HepG2 (cell line): ENCODE data around the gene USP32. TPM values are rescaled to one million over a fixed set of nuclear protein-coding genes. Genes with fewer than 3 reads are reported as not detected.

ENCODE experiments used
- ATAC-seq: fragments of 200-7000 bp; cut with Tn5 transposase; 3 replicates; pipeline ENCODE4 v1.9.1; 2020; ENCODE audit warnings: mild to moderate bottlenecking, moderate library complexity
- BruUV-seq: library from RNA; stranded (reverse); fragments of 400-500 nt; replicated peaks from 2 replicates; lab custom pipeline; 2021; lab: Mats Ljungman, UMichigan
- CTCF ChIA-PET: fragments of 300-600 bp; formaldehyde crosslinking; extraction: SDS; loops from one replicate; lab custom pipeline; 2021; ENCODE audit warnings: low total read pairs, inconsistent platforms, low intra/inter-chr PET ratio; lab: Yijun Ruan, JAX
- POLR2A ChIA-PET: fragments of 350-600 bp; sonication (Branson Sonifier 250); formaldehyde crosslinking; loops from one replicate; lab custom pipeline; 2020; ENCODE audit warnings: antibody characterized with exemption, inconsistent platforms; lab: Yijun Ruan, JAX
- DNase-seq: peaks from one replicate; pipeline ENCODE4 v3.0.0-alpha.2; 2015; ENCODE audit warnings: low spot score
- FAIRE-seq: peaks from 3 replicates; lab custom pipeline; 2011; peaks lifted over from hg19 to GRCh38; lab: Jason Lieb, UNC
- H2AFZ ChIP-seq: one replicate; pipeline ENCODE4 v1.6.1; 2011; ENCODE audit warnings: low read length, inconsistent platforms
- H3K27ac ChIP-seq: fragments of 300-600 bp; 3 replicates; pipeline ENCODE4 v1.8.0; 2011; ENCODE audit warnings: mixed run types, mild to moderate bottlenecking, mixed read lengths, low read length, inconsistent platforms; ENCODE audit not compliant: insufficient read depth; ENCODE audit errors: extremely low read length
- H3K27me3 ChIP-seq, 2 experiments: fragments of 200-600 bp in 1 of 2; 2 replicates in 1 of 2; 3 replicates in 1 of 2; pipeline versions ENCODE4 v1.6.0 to v1.8.0; 2011; ENCODE audit warnings: low read length in 2 of 2, mild to moderate bottlenecking in 2 of 2, moderate library complexity in 2 of 2, inconsistent platforms in 1 of 2; ENCODE audit not compliant: insufficient read depth in 2 of 2, control insufficient read depth in 1 of 2
- H3K36me3 ChIP-seq, 2 experiments: fragments of 200-600 bp in 1 of 2; replicated peaks in 1 of 2; 2 replicates in 1 of 2; 3 replicates in 1 of 2; pipeline versions ENCODE4 v1.5.1 to v1.8.0; 2011; ENCODE audit warnings: low read length in 2 of 2, inconsistent platforms in 1 of 2; ENCODE audit not compliant: insufficient read depth in 2 of 2, control insufficient read depth in 1 of 2
- H3K4me1 ChIP-seq: 2 replicates; pipeline ENCODE4 v1.5.1; 2012; ENCODE audit warnings: low read length, inconsistent platforms; ENCODE audit not compliant: insufficient read depth
- H3K4me2 ChIP-seq: 2 replicates; pipeline ENCODE4 v1.6.0; 2011; ENCODE audit warnings: low read depth, low read length, inconsistent platforms
- H3K4me3 ChIP-seq, 3 experiments: fragments of 200-600 bp in 1 of 3; sonication (generic), shearing (Covaris generic) in 1 of 3; replicated peaks in 1 of 3; 2 replicates each; pipeline ENCODE4 v1.5.1; 2011 to 2016; ENCODE audit warnings: low read length in 3 of 3, inconsistent platforms in 2 of 3, low read depth in 2 of 3, mild to moderate bottlenecking in 2 of 3, control low read depth in 1 of 3, mixed read lengths in 1 of 3; ENCODE audit not compliant: insufficient read depth in 1 of 3
- H3K79me2 ChIP-seq: one replicate; pipeline ENCODE4 v1.6.1; 2011; ENCODE audit warnings: low read length, inconsistent platforms; ENCODE audit not compliant: insufficient read depth
- H3K9ac ChIP-seq: 2 replicates; pipeline ENCODE4 v1.6.0; 2011; ENCODE audit warnings: mild to moderate bottlenecking, low read depth, low read length, inconsistent platforms; ENCODE audit not compliant: insufficient read depth
- H3K9me3 ChIP-seq: 2 replicates; pipeline ENCODE4 v1.5.1; 2012; ENCODE audit warnings: mild to moderate bottlenecking, low read length
- H4K20me1 ChIP-seq: 2 replicates; pipeline ENCODE4 v1.6.0; 2011; ENCODE audit warnings: inconsistent platforms, mild to moderate bottlenecking, low read length, moderate library complexity; ENCODE audit not compliant: insufficient read depth
- HNF4A ChIP-seq: sonication (generic); formaldehyde crosslinking; IDR thresholded peaks from 2 replicates; pipeline ENCODE4 v1.4.0; 2020; ENCODE audit warnings: missing genetic modification reagents
- HNF4G ChIP-seq, 2 experiments: sonication (generic) in 1 of 2; formaldehyde crosslinking in 1 of 2; IDR thresholded peaks; 2 replicates each; pipeline versions ENCODE4 v1.4.0 to v1.6.1; 2011 to 2020; ENCODE audit warnings: borderline replicate concordance in 2 of 2, low read depth in 2 of 2, mild to moderate bottlenecking in 2 of 2, low read length in 1 of 2, missing genetic modification reagents in 1 of 2, moderate library complexity in 1 of 2
- KLF9 ChIP-seq: IDR thresholded peaks from 2 replicates; pipeline ENCODE4 v1.6.1; 2016; ENCODE audit warnings: low read depth
- ZNF274 ChIP-seq: sonication (generic); formaldehyde crosslinking; IDR thresholded peaks from 2 replicates; pipeline ENCODE4 v1.5.1; 2020; ENCODE audit warnings: mild to moderate bottlenecking, missing genetic modification reagents
- WGBS: methylation state at CpG from one replicate; pipeline ENCODE4 v1.1.6; 2017; ENCODE audit warnings: low lambda C conversion rate; 5-methylcytosine and 5-hydroxymethylcytosine counted together
- in situ Hi-C: cut with HindIII; loops from 2 replicates; pipeline ENCODE4 v1.10.0; 2017; ENCODE audit warnings: low pct_unique_long_range_greater_than_20kb; ENCODE audit not compliant: extremely low pct_ligation_motif_present
- intact Hi-C: fragments of 100-400 bp; cut with micrococcal nuclease; formaldehyde crosslinking; loops from one replicate; pipeline ENCODE4 v1.10.0; 2022; ENCODE audit not compliant: unreplicated experiment
- polyA plus RNA-seq, 8 experiments: library from polyadenylated mRNA; depleted of rRNA in 3 of 8; stranded (reverse) in 7 of 8; unstranded in 1 of 8; fragments of >200 nt; fragmentation: Illumina TruSeq in 4 of 8; extraction: Trizol in 4 of 8; gene quantifications; 2 replicates each; pipeline versions ENCODE4 v1.2.1 to v1.2.3, GENCODE V29; 2011 to 2016; ENCODE audit warnings: low read depth in 4 of 8, missing spikeins in 1 of 8, mixed read lengths in 1 of 8; ENCODE audit not compliant: insufficient read depth in 1 of 8
- total RNA-seq, 5 experiments: library from RNA; depleted of rRNA; stranded (reverse); fragments of >200 nt; fragmentation: Illumina TruSeq; extraction: Trizol; gene quantifications; 2 replicates each; pipeline ENCODE4 v1.2.3, GENCODE V29; 2016; ENCODE audit warnings: low read depth in 1 of 5
- TF ChIP-seq, protein P1 (sequence below), 2 experiments: IDR thresholded peaks; 2 replicates each; pipeline ENCODE4 v1.6.1; 2011 to 2012; ENCODE audit warnings: low read length in 2 of 2, borderline replicate concordance in 1 of 2, low read depth in 1 of 2, mild to moderate bottlenecking in 1 of 2, moderate library complexity in 1 of 2

Gene USP32
- total and polyA plus RNA-seq, 2 of the 13 experiments (the other 11 are each of a cell fraction or from before 2014, with no cell fraction given), result 24.9 to 39.9 TPM

DNA sequence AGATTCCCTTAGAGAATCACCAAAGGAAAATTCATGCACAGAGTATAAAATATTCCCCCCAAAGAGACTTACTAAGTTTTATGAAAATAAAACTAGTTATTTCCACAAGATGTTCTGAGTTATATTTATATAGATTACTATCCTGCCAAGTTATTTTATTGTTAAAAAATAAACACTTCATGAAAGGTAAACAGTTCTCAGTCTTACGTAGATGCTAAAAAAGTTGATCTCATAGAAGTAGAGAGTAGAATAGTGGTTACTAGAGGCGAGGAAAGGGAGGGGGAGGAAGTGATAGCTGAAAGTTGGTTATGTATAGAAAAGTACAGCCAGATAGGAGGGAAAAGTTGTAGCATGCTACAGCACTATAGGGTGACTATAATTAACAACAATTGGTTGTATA, 65.2 kb downstream of the USP32 start (continued):
- no peak for TF ChIP-seq ZNF274 (CRISPR knock-in tag)

DNA sequence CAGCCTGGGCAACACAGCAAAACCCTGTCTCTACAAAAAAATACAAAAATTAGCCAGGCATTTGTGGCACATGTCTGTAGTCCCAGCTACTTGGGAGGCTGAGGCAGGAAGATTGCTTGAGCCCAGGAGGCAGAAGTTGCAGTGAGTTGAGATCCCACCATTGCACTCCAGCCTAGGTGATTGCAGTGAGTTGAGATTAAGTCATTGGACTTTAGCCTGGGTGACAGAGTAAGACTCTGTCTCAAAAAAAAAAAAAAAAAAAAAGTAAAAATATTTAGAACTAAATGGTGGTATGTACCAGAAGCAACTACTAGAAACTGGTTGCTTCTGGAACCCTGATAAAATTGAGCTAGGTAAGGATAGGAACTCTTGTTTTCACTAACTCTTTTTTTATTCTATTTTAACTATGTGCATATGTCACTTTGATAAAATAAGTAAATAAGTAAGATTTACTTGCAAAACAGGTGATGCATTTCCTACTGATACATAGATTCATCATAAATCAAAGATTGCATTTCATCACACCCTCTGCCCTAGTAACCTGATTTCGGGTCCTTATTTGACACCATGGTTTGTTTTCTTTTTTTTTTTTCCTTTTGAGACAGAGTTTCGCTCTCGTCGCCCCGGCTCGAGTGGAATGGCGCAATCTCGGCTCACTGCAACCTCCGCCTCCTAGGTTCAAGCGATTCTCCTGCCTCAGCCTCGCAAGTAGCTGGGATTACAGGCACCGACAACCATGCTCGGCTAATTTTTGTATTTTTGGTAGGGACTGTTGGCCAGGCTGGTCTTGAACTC, 66.0 kb downstream of the USP32 start:
- TF ChIP-seq, protein P1, sequence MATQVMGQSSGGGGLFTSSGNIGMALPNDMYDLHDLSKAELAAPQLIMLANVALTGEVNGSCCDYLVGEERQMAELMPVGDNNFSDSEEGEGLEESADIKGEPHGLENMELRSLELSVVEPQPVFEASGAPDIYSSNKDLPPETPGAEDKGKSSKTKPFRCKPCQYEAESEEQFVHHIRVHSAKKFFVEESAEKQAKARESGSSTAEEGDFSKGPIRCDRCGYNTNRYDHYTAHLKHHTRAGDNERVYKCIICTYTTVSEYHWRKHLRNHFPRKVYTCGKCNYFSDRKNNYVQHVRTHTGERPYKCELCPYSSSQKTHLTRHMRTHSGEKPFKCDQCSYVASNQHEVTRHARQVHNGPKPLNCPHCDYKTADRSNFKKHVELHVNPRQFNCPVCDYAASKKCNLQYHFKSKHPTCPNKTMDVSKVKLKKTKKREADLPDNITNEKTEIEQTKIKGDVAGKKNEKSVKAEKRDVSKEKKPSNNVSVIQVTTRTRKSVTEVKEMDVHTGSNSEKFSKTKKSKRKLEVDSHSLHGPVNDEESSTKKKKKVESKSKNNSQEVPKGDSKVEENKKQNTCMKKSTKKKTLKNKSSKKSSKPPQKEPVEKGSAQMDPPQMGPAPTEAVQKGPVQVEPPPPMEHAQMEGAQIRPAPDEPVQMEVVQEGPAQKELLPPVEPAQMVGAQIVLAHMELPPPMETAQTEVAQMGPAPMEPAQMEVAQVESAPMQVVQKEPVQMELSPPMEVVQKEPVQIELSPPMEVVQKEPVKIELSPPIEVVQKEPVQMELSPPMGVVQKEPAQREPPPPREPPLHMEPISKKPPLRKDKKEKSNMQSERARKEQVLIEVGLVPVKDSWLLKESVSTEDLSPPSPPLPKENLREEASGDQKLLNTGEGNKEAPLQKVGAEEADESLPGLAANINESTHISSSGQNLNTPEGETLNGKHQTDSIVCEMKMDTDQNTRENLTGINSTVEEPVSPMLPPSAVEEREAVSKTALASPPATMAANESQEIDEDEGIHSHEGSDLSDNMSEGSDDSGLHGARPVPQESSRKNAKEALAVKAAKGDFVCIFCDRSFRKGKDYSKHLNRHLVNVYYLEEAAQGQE (IDR thresholded peaks at IDR 0.05; ENCODE audit: borderline replicate concordance in 1 of 2, low read depth in 1 of 2, low read length in 2 of 2), result no peak
- TF ChIP-seq KLF9 (CRISPR knock-in tag) (no peak), HNF4G (IDR thresholded peaks at IDR 0.05; ENCODE audit: borderline replicate concordance, low read depth, low read length) (peak; percentile 25; the same call in 1 of the 2 replicates), HNF4G (CRISPR knock-in tag; IDR thresholded peaks at IDR 0.05; ENCODE audit: borderline replicate concordance, low read depth) (no peak), HNF4A (peak; percentile 38; the same call in 1 of the 2 replicates)
- H3K4me1 ChIP-seq, result peaks cover 27% of the 10 kb centered on the region
- H3K4me3 ChIP-seq, result no peak overlapping the region
- peaks cover 13% of the 10 kb centered on the region for H3K79me2 ChIP-seq
- BruUV-seq, result no TSS peak
- intact Hi-C loops (loop anchor here (10.0 kb wide), 1 partner anchor 49 kb away; no protein-coding TSS in a partner anchor), in situ Hi-C loops (no loop called here)
- ChIA-PET POLR2A (no interaction called here), CTCF (no interaction called here)
- H3K36me3 ChIP-seq, result peaks cover 0 to 2% of the 10 kb centered on the region in 2 experiments; a peak in 3 of 5 replicates
- WGBS, result 93% methylated on average over 13 of the region's 13 CpGs
- no peaks in the 10 kb centered on the region for H3K27me3 ChIP-seq
- H2AFZ ChIP-seq, result no peak overlapping the region
- ATAC-seq (peak; percentile 59), DNase-seq (peak; percentile 20), FAIRE-seq (peak; percentile 12)
- H3K27ac ChIP-seq, result no peak overlapping the region
- no peaks in the 10 kb centered on the region for H3K9me3 ChIP-seq
- no peaks in the 10 kb centered on the region for H4K20me1 ChIP-seq
- no peak overlapping the region for H3K4me2 ChIP-seq
- H3K9ac ChIP-seq, result no peak overlapping the region
